Measurements from ENCODE around the gene FBXO48.
A peak's percentile ranks its signal among the peaks of the same experiment; 100 is the strongest.

The FBXO48 gene

GRCh38 chr2:68435615-68436014 is 31.5 kb downstream of the FBXO48 start:
- DNase-seq (ENCODE audit: low spot score) = no peak

GRCh38 chr2:68434981-68435380 is 32.1 kb downstream of the FBXO48 start:
- DNase-seq (ENCODE audit: low spot score) = no peak

GRCh38 chr2:68432696-68433658 is 34.1 kb downstream of the FBXO48 start:
- no peak for DNase-seq (ENCODE audit: low spot score)

GRCh38 chr2:68431316-68431972 is 35.6 kb downstream of the FBXO48 start:
- DNase-seq (ENCODE audit: low spot score) = no peak

GRCh38 chr2:68429311-68429826 is 37.7 kb downstream of the FBXO48 start:
- no peak for DNase-seq (ENCODE audit: low spot score)

GRCh38 chr2:68428746-68429145 is 38.3 kb downstream of the FBXO48 start:
- DNase-seq (ENCODE audit: low spot score) = no peak

- no peak for DNase-seq (ENCODE audit: low spot score)
Measured at GRCh38 chr2:68428126-68428525, 39.0 kb downstream of the FBXO48 start.

GRCh38 chr2:68426848-68427579 is 40.1 kb downstream of the FBXO48 start:
- peak; percentile 75 for DNase-seq (ENCODE audit: low spot score)

- DNase-seq (ENCODE audit: low spot score) = no peak
Measured at GRCh38 chr2:68426446-68426845, 40.6 kb downstream of the FBXO48 start.

- DNase-seq (ENCODE audit: low spot score) = no peak
Measured at GRCh38 chr2:68425503-68425902, 41.6 kb downstream of the FBXO48 start.

- DNase-seq (ENCODE audit: low spot score) = peak; percentile 67
Measured at GRCh38 chr2:68423966-68424650, 43.0 kb downstream of the FBXO48 start.

- DNase-seq (ENCODE audit: low spot score) = no peak
Measured at GRCh38 chr2:68420254-68420910, 46.7 kb downstream of the FBXO48 start.

GRCh38 chr2:68418855-68419254 is 48.2 kb downstream of the FBXO48 start:
- no peak for DNase-seq (ENCODE audit: low spot score)

- DNase-seq (ENCODE audit: low spot score) = no peak
Measured at GRCh38 chr2:68418419-68418818, 48.7 kb downstream of the FBXO48 start.

GRCh38 chr2:68417926-68418325 is 49.2 kb downstream of the FBXO48 start:
- DNase-seq (ENCODE audit: low spot score) = peak; percentile 55

GRCh38 chr2:68416081-68416675 is 50.9 kb downstream of the FBXO48 start:
- no peak for DNase-seq (ENCODE audit: low spot score)

- DNase-seq (ENCODE audit: low spot score) = no peak
Measured at GRCh38 chr2:68415521-68415920, 51.6 kb downstream of the FBXO48 start.

GRCh38 chr2:68414876-68415275 is 52.2 kb downstream of the FBXO48 start:
- DNase-seq (ENCODE audit: low spot score) = no peak

GRCh38 chr2:68414452-68414851 is 52.6 kb downstream of the FBXO48 start:
- no peak for DNase-seq (ENCODE audit: low spot score)

- no peak for DNase-seq (ENCODE audit: low spot score)
Measured at GRCh38 chr2:68413466-68413865, 53.6 kb downstream of the FBXO48 start.

Measured in CD4-positive, alpha-beta T cell treated with Interleukin-2 at 100 ng/mL for 4 hours (primary cell).